Right ventricle myocardium superior (tissue), 1 donor: ENCODE data around the gene C11orf21. TPM values are rescaled to one million over a fixed set of nuclear protein-coding genes. Genes with fewer than 3 reads are reported as not detected.

Source experiments
- ATAC-seq: fragments of 200-7000 bp; cut with Tn5 transposase; one replicate; pipeline ENCODE4 v1.9.1; 2020; ENCODE audit warnings: mild to moderate bottlenecking; ENCODE audit not compliant: poor library complexity
- DNase-seq: peaks from one replicate; pipeline ENCODE4 v3.0.0-alpha.2; 2020
- intact Hi-C: fragments of 100-400 bp; cut with DNase I; formaldehyde crosslinking; loops from one replicate; pipeline ENCODE4 v1.11.2; 2022
- total RNA-seq: library from RNA; stranded (reverse); fragmentation: NEBNext Ultra II Directional; extraction: Animal tissue kit (Norgen Biotek cat#: 25700); gene quantifications from one replicate; pipeline ENCODE4 v1.2.1, GENCODE V29; 2021
- donor health status: DM: no; HTN: yes; CAD: no; lungs with severe emphysema.

Gene C11orf21
- total RNA-seq, 1 donor from 2014 or later = 43.6 TPM

DNA sequence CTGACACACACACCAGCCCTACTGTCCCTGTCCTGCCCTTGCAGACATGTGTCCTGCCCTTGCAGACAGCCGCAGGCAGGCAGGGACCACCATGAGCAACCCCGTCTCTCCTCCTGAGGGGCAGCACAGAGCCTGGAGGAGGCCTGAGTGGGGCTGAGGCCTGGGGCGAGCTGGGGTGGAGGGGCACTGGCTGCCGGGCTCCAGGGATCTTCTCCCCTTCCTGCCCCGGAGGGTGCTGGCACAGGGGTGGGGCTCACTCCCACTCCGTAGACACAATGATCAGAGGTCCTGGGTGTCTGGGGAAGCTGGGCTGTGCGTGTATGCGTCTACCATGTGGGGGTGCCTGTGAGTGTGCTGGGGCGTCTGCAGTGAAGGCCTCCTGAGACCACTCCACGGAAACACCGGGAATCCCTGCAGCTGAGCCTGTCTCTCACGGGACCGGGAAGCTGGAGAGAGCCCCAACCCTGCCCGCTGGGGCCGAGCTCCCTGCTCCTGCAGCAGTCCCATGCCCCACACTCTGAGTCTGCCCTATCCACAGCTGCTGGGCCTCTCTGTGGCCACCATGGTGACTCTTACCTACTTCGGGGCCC lies 683 bp upstream of the C11orf21 start:
- intact Hi-C loops = loop anchor here (10.0 kb wide), 1 partner anchor 222 kb away; no protein-coding TSS in a partner anchor
- DNase-seq = peak; percentile 52
- ATAC-seq = peak; percentile 2

DNA sequence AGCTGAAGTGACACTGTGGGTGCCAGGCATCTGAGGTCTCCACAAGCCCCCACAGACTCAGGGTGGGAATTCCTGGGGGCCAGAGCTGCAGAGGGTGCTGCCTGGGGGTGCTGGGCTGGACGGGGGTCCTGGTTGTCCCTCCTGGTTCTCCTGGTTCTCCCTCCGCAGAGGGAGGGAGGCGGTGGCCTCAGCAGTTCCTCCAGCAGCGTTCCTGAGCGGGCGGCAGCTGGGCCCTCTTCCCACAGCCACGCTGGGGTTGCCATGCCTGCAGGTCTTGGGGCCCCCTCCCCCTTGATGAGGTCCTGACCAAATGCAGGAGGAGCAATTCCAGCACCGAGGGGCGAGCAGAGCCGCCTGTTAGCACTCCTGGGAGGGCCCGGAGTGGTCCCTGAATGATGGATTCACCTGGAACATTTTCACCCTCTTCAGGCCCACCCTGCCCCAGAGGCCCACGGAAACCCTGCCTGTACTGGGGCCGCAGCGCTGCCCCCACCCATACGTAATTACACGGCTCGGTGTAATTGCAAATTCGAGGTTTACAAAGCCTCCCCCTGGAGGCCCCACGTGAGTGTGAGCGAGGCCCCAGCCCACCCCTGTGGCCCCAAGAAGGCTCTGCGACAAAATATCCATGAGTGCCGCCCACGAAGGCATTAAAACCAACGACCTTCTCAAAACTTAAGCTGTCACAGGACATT lies 635 bp downstream of the C11orf21 start:
- ATAC-seq (no peak), DNase-seq (peak; percentile 56)
- intact Hi-C loops = loop anchor here (10.0 kb wide), 1 partner anchor 224 kb away; no protein-coding TSS in a partner anchor

DNA sequence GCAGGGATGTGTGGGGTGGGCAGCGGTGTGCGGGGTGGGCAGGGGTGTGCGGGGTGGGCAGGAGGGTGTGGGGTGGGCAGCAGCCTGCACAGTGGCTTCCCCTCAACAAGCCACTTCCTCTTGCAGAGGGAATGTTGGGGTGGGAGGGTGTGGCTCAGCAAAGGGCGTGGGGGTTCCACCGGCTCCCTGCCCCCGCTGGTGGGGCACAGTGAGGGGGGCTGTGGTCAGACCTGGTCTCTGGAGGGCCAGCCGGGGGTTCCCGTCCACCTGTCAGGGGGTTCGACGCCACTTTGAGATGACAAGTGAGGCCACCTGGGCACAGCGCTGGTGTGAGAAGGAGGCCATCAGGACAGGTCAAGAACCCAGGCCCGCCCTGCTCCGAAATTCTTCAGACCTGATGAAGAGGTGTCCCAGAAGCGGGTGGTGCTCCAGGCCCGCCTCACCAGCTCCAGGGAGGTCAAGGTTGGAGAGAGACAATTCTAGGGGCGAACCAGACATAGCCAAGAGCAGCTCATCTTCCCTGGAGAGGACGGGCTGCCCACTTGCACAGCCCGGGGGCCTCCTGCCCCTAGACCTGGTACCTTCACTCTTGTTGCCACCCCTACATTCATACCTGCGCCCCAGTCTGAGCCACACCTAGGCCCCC lies 1.3 kb downstream of the C11orf21 start:
- ATAC-seq (no peak), DNase-seq (peak; percentile 49)
- intact Hi-C loops = loop anchor here (10.0 kb wide), 1 partner anchor 224 kb away; no protein-coding TSS in a partner anchor

DNA sequence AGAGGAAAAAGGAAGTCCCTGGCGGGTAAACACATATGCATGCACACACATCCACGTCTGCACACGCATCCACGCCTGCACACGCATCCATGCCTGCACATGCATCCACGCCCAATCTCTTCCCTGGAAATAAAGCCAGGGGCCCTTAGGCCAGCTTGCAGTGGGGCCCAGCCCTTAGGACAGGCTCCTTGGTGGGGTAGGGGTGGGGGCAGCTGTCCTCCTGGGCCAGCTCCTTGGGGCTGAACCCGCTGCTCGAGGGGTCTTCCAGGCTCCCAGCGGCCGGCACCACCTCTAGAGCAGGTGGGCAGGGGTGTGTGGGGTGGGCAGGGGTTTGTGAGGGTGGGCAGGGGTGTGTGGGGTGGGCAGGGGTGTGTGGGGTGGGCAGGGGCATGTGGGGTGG lies 1.9 kb downstream of the C11orf21 start:
- intact Hi-C loops = loop anchor here (5.0 to 10.0 kb wide), 2 partner anchors 102 to 225 kb away; no protein-coding TSS in a partner anchor
- DNase-seq (peak; percentile 30), ATAC-seq (no peak)

GRCh38 chr11:2298795-2299761 lies 2.6 kb downstream of the C11orf21 start:
- intact Hi-C loops = loop anchor here (5.0 kb wide), 1 partner anchor 102 kb away; no protein-coding TSS in a partner anchor
- DNase-seq = peak; percentile 43
- no peak for ATAC-seq

- intact Hi-C loops = loop anchor here (5.0 kb wide), 1 partner anchor 101 kb away; no protein-coding TSS in a partner anchor
- DNase-seq (peak; percentile 33), ATAC-seq (no peak)
Observed at GRCh38 chr11:2298131-2298794, 3.5 kb downstream of the C11orf21 start.

GRCh38 chr11:2297623-2298030 lies 4.1 kb downstream of the C11orf21 start:
- intact Hi-C loops = loop anchor here (5.0 kb wide), 1 partner anchor 100 kb away; no protein-coding TSS in a partner anchor
- DNase-seq (peak; percentile 3), ATAC-seq (no peak)

DNA sequence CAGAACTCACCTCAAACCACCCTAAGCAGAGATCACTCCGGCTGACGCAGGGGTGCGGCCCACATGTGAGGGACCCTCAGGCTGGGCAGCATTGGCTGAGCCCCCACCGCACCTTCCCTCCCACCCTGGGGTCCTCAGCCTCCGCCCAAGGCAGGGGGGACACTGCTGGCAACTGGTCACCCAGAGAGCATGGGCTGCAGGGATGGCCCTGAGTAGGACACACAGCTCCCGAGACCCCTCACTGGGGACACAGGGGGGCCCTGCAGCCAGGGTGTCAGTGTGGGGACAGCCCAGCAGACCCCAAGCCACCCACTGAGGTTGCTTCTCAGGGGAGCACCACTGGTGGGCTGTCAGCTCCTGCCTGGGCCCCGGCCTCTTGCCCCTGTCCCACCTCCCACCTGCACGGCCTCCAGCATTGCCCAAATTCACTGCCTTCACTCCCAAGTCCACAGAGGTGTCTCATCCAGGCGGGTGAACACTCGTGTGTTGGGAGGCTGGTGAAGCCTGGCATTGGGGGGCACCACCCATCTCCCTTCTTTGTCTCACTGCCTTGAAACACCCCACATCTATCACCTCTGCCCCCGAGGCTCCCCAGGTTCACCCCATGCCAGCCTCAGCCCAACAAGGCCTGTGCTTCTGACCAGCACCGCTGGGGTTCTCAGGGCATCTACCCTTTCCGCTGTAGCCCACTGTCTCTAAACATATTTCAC lies 4.7 kb downstream of the C11orf21 start:
- intact Hi-C loops = loop anchor here (5.0 kb wide), 1 partner anchor 100 kb away; no protein-coding TSS in a partner anchor
- no peak for ATAC-seq
- peak; percentile 30 for DNase-seq

- ATAC-seq = no peak
- peak; percentile 36 for DNase-seq
- intact Hi-C loops = loop anchor here (5.0 kb wide), 1 partner anchor 99 kb away; no protein-coding TSS in a partner anchor
Observed at GRCh38 chr11:2295971-2296912, 5.5 kb downstream of the C11orf21 start.

- intact Hi-C loops = loop anchor here (5.0 kb wide), 1 partner anchor 98 kb away; no protein-coding TSS in a partner anchor
- ATAC-seq = peak; percentile 27
- peak; percentile 35 for DNase-seq
Observed at GRCh38 chr11:2294926-2295290, 6.8 kb downstream of the C11orf21 start.

GRCh38 chr11:2293984-2294925 lies 7.5 kb downstream of the C11orf21 start:
- no peak for ATAC-seq
- intact Hi-C loops = no loop called here
- peak; percentile 47 for DNase-seq

- intact Hi-C loops = no loop called here
- peak; percentile 5 for DNase-seq
- no peak for ATAC-seq
Observed at GRCh38 chr11:2293531-2293971, 8.2 kb downstream of the C11orf21 start.

- no peak for ATAC-seq
- peak; percentile 29 for DNase-seq
- intact Hi-C loops = no loop called here
Observed at GRCh38 chr11:2290351-2290841, 11.3 kb downstream of the C11orf21 start.

DNA sequence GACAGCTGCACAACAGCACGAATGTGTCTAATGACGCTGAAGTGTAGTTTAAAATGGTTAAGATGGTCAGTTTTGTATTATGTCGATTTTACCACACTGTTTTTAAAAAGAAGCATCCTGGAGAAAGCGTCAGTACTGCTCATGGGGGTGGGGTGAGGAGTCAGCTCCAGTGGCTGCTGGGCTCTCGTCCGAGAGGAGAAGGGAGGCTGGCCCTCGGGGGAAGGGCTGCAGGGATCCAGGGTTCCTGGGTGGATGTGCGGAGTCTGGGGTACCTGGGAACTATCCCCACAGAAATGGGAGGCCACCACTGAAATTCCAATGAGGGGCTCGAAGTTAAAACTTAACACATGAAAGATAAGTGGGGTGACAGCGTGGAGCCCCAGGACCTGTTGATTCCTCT lies 11.9 kb downstream of the C11orf21 start:
- ATAC-seq (no peak), DNase-seq (no peak)
- intact Hi-C loops = no loop called here

DNA sequence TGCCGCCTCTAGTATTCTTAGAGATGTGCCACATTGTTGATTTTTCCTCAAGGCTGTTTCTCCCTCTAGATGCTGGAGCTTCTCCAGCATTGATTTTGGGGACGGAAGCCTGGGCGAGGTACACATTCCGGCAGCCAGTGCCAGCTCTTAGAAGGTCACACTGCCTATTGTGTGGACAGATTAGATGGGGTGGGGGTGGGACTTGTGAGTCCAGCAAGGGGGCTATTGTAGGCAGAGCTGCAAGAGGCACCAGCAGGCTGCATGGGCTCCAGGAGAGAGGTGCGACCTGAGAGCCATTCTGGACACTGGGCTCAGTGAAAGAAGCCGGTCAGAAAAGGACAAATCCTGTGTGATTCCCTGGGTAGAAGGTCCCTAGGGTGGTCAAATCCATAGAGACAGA lies 12.4 kb downstream of the C11orf21 start:
- intact Hi-C loops = no loop called here
- peak; percentile 31 for DNase-seq
- ATAC-seq = peak; percentile 20
